Measurements from ENCODE around the gene CORO6.

Gene CORO6

GRCh38 chr17:29610395-29610794 lies 12.3 kb downstream of the CORO6 start:
- Histone ChIP-seq H3K36me3 (ENCODE audit: low read depth) (no peaks in the 10 kb centered on the region), H3K27ac (ENCODE audit: poor library complexity, severe bottlenecking) (no peak overlapping the region), H3K9me3 (ENCODE audit: severe bottlenecking) (no peaks in the 10 kb centered on the region), H3K27me3 (ENCODE audit: insufficient read depth, poor library complexity, severe bottlenecking) (no peaks in the 10 kb centered on the region), H3K4me1 (ENCODE audit: insufficient read depth, poor library complexity, severe bottlenecking) (no peaks in the 10 kb centered on the region), H3K4me3 (ENCODE audit: severe bottlenecking) (no peak overlapping the region)
- no peak for TF ChIP-seq CTCF (IDR thresholded peaks at IDR 0.05; ENCODE audit: poor library complexity, severe bottlenecking)
- DNase-seq (ENCODE audit: low spot score) (no peak), ATAC-seq (ENCODE audit: low read depth) (no peak)

- no peak for TF ChIP-seq CTCF (IDR thresholded peaks at IDR 0.05; ENCODE audit: poor library complexity, severe bottlenecking)
- no peaks in the 10 kb centered on the region for H3K4me1 ChIP-seq (ENCODE audit: insufficient read depth, poor library complexity, severe bottlenecking)
- no peak for ATAC-seq (ENCODE audit: low read depth)
- H3K27ac ChIP-seq (ENCODE audit: poor library complexity, severe bottlenecking): no peak overlapping the region
- H3K27me3 ChIP-seq (ENCODE audit: insufficient read depth, poor library complexity, severe bottlenecking): no peaks in the 10 kb centered on the region
- peak; percentile 54 for DNase-seq (ENCODE audit: low spot score)
- no peak overlapping the region for H3K4me3 ChIP-seq (ENCODE audit: severe bottlenecking)
- no peaks in the 10 kb centered on the region for H3K36me3 ChIP-seq (ENCODE audit: low read depth)
- H3K9me3 ChIP-seq (ENCODE audit: severe bottlenecking): no peaks in the 10 kb centered on the region
Measured at GRCh38 chr17:29608986-29609385, 13.7 kb downstream of the CORO6 start.

- Histone ChIP-seq H3K4me3 (ENCODE audit: severe bottlenecking) (no peak overlapping the region), H3K4me1 (ENCODE audit: insufficient read depth, poor library complexity, severe bottlenecking) (no peaks in the 10 kb centered on the region), H3K9me3 (ENCODE audit: severe bottlenecking) (no peaks in the 10 kb centered on the region), H3K27ac (ENCODE audit: poor library complexity, severe bottlenecking) (no peak overlapping the region), H3K27me3 (ENCODE audit: insufficient read depth, poor library complexity, severe bottlenecking) (no peaks in the 10 kb centered on the region), H3K36me3 (ENCODE audit: low read depth) (no peaks in the 10 kb centered on the region)
- DNase-seq (ENCODE audit: low spot score) (peak; percentile 41), ATAC-seq (ENCODE audit: low read depth) (no peak)
- TF ChIP-seq CTCF (IDR thresholded peaks at IDR 0.05; ENCODE audit: poor library complexity, severe bottlenecking): no peak
Measured at GRCh38 chr17:29607557-29608195, 15.0 kb downstream of the CORO6 start.

- TF ChIP-seq CTCF (IDR thresholded peaks at IDR 0.05; ENCODE audit: poor library complexity, severe bottlenecking): no peak
- DNase-seq (ENCODE audit: low spot score) (no peak), ATAC-seq (ENCODE audit: low read depth) (no peak)
- Histone ChIP-seq H3K36me3 (ENCODE audit: low read depth) (no peaks in the 10 kb centered on the region), H3K4me3 (ENCODE audit: severe bottlenecking) (no peak overlapping the region), H3K27ac (ENCODE audit: poor library complexity, severe bottlenecking) (no peak overlapping the region), H3K27me3 (ENCODE audit: insufficient read depth, poor library complexity, severe bottlenecking) (no peaks in the 10 kb centered on the region), H3K9me3 (ENCODE audit: severe bottlenecking) (no peaks in the 10 kb centered on the region), H3K4me1 (ENCODE audit: insufficient read depth, poor library complexity, severe bottlenecking) (no peaks in the 10 kb centered on the region)
Measured at GRCh38 chr17:29603109-29603674, 19.5 kb downstream of the CORO6 start.
